UCSD-AML1 (cell line): ENCODE results near the gene MPPED1.

ENCODE experiments used
- DNase-seq: peaks from one replicate; lab custom pipeline; 2025; ENCODE audit not compliant: unreplicated experiment; lab: John Stamatoyannopoulos, UW

Gene MPPED1

DNA sequence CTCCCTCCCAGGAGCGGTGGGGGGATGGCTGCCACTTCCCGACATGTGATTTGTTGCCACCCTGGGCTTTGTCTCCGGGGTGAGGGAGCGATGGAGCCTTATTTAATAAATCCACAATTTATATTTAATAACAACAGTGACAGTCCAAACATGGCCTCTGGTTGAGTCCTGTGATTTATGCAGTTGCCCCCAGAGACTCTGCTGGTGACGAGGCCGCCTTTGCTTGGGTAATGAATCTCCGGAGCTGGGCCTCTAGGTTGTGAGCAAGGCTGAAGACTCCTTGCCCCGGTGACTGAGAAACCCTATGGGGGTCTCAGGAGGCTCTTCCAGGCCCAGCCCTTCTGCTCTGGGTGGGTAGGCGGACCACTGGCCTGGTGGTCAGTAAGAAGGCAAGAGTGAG, 16.7 kb downstream of the MPPED1 start:
- DNase-seq = no peak

DNA sequence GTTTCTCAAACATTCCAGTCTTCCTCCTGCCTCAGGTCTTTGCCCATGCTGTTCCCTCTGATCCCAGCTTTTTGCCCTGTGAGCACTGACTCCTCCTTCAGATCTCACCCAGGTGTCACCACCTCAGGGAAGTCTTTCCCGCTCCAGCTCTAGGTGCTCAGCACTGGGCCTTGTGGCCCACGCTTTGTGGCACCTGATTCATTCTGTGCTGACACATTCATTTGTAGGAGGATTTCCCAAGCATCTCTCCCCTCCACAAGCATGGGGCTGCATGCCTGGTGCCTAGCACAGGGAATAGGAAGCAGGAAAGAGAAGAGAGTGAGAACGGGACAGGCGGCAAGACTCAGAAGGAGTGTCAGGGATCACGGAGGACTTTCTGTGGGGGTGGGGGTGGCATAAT, 17.6 kb downstream of the MPPED1 start:
- no peak for DNase-seq

DNA sequence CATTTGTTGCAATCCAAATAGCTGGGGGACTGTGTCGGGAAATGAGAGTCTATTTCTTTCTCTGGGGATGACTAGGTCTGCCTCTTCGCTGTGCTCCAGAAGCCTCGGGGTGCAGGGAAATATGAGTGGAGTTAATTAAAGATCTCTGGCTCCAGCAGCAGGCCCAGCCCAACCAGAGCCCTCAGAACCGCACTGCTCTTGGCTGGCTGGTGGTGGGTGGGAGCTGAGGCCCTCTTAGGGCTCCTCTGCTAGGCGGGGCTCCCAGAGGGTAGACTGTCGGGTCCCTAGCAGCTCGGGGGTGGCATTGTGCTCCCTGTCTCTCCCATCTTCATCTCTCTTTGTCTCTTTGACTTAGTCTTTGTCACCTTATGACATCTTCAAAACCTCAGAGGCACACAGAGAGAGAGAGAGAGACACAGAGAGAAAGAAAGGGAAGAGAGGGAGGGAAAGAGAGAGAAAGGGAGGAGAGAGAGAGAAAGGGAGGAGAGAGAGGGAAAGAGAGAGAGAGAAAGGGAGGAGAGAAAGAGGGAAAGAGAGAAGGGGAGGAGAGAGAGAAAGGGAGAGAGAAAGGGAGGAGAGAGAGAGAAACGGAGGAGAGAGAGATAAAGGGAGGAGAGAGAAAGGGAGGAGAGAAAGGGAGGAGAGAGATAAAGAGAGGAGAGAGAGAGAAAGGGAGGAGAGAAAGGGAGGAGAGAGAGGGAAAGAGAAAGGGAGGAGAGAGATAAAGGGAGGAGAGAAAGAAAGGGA, 20.2 kb downstream of the MPPED1 start:
- no peak for DNase-seq

DNA sequence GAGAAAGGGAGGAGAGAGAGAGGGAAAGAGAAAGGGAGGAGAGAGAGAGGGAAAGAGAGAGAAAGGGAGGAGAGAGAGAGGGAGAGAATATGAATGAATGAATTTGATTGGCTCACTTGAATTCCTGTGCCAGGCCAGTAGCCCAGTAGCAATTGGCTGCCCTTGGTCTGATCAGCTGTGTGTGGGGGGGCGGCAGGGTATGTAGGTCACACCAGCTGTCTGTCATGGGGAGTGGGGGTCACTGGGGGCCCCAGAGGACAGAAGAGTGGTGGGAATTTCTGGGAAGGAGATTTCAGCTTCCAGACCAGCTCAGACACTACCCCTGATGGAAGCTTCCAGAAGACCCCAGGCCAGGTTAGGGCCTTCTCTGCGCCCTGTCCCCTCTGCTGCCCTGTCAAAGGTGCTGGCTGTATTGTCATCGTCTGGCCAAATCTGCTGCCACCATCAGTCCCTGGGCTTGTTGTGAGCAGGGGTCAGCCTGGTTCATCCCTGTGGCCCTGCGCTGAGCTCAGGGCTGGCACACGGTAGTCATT, 21.1 kb downstream of the MPPED1 start:
- no peak for DNase-seq

DNA sequence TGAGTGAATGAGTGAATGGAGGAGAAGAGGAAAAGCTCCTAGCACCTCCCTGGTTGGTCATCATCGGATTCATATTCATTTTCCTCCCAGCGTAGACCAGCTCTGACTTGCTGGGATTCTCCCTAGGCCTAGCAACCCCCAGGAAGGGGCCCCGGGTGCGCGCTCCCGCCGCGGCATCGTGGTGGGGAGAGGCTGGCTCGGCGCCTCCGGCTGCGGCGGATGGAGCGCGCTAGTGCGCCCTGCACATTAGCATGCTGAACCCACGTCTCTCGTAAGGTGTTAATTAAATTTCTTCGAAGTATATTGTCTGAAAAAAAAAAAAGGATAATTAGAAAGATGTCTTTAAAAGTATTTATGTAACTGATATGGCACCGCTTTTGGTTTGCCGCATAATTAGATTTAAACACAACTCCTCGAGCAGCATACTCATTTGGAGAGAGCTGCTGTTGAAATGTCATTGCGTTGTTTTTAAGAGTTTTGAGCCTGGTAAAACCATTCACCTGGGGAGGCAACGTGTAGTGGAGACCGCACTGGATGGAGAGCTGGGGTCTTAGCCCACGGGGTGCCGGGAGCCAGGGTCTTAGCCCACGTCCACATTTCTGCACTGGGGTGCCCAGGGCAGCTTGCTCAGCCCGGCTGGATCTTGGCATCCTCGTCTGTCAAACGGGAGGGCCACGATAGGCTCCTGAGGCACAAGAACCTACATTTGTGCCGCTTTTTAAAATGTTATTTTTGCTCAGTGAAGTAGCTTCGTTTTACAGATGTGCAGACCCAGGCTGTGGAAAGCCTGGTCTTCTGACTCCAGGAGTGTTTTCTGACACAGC, 21.8 kb downstream of the MPPED1 start:
- no peak for DNase-seq

DNA sequence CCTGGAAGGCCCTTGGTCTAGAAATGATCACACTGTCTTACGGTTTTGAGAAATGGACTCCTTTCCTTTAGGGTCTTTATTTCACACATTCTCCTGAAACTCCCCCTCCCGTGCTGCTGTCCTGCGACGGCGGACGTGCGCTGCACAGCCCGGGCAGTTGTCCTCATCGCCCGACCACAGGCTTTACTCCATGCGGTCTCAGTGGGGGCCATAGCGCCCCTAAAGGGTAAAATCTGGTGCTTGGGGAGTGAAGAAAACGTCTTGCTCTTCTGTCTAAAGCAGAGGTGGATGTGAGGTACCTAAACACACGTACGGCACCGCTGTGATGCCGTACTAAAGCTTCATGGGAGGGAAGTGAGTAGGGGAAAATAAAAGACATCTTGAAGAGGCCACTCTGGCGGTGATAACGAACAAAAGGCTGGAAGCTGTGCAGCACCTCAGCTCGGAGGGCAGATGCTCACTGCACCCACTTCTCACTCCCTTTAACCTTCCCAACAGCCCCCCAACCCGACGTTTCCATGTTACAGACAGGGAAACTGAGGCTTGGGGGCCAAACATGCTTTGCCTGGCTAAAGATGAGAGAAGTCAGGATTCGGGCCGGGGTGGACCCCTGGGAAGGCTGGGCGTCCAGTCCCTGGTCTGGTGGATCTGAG, 22.6 kb downstream of the MPPED1 start:
- DNase-seq = no peak

DNA sequence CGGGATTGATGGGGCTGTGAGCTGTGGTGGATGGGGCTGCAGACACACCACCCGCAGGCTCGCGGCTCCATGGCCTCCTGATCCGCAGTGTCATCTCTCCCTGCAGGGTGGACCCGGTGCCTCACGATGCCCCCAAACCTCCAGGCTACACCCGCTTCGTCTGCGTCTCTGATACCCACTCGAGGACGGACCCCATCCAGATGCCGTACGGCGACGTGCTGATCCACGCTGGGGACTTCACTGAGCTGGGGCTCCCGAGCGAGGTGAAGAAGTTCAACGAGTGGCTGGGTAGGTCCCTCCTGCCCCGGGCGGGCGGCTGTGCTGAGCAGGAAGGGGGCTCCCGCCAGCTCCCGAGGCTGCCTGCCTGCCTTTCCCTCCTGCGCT, 23.1 kb downstream of the MPPED1 start:
- no peak for DNase-seq

DNA sequence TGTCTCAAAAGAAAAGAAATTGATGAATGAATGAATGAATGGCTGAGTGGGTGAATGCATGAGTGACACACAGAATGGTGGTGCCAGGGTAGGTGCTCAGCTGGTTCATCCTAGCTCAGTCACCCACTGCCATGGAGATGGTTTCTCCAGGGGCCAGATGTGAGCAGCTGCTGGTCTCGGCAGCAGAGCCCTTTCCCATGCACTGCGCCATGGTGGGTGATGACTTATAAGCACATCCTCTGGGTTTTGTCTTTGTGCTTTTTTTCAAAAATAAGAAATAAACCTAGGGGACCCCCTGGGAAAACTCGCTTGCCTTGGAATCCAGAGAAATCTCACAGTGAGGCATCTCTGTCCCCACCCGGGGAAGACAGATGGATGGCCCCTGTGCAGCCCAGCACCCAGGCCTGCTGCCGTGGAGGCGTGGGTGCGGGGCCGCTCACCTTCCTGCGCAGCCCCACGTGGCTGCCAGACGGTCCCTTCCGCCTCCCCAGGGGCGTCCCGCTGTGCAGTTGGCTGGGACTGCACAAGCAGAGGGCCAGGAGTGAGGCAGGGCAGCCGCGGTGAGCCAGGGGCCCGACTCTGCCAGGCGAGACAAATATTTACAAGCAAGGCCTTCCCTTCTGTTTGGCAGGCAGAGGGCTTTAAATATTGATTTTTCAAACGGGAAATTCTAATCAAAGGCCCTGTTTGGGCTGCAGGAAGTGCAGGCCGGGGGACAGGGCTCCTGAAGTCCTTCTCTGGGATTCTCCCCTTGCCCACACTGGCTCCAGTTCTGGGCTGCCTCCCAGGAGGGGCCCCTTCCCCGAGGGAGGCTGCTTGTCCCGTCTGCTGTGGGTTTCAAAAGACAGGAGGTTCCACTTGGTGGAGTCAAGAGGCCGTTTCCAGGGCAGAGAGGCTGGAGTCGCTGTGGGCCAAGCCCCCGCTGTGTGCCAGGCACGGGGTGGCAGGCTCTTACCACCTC, 24.3 kb downstream of the MPPED1 start:
- no peak for DNase-seq

DNA sequence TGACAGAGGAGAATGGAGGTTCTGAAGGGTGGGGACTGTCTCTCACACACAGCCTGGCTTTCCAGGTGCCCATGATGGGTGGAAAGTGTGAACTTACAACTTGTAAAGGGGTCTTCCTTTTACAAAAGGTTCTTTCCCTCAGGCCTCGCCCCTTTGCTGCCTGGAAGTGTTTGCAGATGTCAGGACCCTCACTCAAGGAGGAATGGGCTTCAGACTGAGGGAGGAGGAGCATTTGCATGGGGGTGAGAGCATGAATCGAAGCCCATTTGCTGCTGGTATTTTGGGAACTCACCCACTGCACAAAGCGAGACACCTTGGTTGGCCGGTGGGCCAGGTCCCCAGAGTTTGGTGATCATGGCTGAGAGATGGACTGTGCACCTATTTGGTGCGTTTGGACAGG, 25.1 kb downstream of the MPPED1 start:
- no peak for DNase-seq

DNA sequence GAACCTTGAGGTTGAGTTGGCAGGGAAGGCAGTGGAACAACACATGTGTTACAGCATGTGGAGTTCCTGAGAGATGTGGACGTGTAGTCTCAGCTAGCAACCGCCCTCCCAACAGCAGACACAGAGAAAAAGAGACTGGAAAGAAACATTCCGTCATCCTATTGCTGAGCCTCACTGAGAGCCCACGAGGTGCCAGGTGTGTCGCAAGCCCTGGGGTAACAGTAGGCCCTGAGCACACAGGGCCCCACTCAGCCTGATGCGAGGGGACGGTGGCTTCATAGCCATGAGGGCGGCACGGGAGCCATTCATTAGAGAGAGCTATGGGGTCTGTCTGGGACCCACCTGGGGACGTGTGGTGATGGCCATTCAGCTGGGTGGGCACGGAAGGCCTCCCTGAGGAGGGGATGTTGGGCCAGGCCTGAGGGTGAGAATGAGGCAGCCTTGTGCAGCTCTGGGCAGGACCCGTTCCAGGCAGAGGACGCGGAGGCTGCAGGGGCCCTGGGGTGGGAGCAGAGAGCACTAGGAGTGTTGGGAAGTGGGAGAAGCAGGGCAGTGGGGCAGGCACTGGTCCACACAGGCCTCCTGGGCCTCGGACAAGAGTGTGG, 26.2 kb downstream of the MPPED1 start:
- no peak for DNase-seq

DNA sequence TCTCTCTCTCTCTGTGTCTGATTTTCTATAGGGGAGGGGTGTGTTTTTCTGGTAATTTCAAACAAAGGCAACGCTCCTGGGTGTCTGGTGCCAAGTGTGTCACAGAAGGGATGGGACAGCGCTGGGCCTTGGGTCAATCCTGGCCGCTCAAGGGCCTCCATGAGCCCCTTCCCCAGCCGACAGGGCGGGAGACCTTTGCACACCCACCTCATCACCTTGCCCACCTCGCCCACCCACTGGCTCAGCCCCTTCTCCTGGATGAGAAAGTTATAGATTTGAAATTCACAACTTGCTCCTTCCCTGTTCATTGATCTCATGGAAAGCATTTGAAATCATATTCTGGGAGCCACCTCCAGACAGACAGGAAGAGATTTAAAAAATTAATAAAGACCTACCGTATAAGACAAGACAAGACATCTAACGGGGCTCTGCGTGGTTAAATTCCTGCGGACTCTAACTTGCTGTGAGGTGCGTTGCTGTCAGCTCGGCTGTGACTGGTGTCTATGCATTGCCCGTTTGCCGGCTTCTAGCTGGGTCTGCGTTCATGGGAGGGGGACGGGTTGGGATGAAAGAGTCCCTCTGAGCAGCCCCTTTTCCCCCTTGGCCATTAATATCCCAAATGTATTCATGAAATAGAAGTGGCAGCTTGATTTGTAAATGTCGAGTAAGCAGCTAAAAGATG, 27.0 kb downstream of the MPPED1 start:
- DNase-seq = no peak

DNA sequence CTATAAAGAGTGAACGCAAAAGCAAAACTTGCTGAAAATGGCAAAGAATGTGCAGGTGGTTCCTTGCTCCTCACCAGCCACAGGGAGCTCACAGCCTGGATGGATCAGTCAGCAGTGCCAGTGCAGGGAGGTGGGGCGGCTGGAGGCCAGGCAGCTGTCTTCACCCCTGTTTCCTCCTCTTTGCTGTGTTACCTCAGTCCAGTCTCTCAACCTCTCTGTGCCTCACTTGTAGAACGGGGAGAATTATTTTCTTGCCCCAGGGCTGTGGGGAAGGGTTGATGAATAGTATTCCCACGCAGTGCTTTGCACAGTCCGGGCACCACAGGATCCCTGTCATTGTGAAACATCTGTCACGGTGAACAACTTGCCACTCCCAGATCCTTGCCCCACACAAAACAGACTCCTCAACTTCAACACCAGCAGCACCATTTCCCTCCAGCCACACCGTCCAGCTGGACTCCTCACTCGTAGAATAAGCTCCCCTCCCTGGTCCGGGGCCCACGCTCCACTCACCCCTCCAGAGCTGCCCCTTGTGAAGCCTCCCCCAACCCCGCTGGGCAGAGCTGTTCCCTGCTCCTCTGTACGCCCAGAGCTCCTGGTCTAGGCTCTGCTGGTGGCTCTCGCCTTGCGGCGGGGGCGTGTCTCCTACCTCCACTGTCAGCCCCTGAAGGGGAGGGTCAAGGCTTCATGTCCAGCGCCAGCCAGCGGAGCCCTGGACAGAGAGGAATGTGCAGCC, 27.7 kb downstream of the MPPED1 start:
- no peak for DNase-seq

DNA sequence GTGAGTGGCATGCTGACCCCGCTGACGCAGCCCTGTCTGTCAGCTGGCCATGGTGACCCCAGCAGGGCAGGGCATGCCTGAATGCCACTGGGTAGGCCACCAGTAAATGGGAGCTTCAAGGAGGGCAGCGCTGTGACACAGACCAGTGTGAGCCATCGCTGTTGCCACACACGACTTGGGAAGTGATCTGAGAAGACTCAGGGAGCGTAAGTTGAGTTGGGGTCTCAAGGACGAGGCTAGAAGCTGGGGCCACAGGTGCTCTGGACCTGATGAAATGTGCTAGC, 28.2 kb downstream of the MPPED1 start:
- DNase-seq = no peak

DNA sequence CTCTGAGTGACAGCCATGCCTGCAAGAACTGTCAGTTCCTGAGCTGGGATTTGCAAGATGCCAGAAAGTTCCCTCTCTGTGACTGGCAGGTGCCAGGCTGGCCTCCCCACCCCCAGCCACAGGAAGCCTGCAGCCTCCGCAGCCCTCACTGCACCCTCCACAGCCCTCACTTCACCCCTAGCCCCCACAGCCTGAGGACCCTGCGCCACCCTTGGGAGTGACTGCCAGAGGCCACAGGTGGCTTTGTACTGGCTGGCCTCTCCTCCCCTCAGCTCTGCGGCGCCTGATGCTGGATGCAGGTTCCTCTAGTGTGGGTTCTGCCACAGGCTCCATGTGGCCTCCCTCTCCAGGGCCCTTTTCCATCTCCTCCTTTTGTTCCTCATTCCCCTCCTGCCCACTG, 28.7 kb downstream of the MPPED1 start:
- no peak for DNase-seq

DNA sequence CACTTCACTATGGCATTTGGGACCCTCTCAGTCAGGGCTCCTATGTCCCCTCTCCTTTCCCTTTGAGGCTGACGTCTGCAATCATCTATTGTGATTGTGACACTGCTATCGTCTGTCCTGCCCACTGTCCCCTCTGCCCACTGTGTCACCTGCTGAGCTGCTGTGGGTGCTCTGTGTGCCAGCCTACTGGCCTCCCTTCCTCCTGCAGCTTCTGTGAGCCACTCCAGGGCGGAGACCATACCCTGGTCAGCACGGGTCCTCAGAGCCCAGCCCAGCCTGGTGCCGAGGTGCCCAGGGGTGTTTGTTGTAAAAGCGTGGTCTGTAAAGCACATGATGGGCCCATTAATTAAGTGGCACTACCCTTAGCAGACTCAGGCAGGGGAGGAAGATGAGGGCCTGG, 29.4 kb downstream of the MPPED1 start:
- DNase-seq = no peak

DNA sequence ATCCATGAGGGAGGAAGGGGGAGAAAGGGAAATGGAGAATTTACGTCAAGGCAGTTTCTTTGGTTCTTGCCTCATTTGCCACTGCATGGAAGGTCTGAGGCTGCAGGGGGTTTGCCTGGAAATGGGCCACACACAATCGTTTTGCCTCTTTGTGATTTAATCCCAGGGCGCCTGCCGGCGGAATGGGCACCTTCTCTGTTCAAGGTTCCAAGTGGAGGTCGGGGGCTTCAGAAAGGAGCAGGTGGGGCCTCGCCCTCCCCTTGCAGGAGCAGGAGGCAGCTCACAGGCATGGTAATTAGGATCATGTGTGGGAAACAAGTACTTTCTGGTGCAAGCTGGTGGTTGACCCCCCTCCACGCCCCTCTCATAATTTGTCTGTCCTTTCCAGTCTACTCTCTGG, 29.9 kb downstream of the MPPED1 start:
- DNase-seq = no peak

DNA sequence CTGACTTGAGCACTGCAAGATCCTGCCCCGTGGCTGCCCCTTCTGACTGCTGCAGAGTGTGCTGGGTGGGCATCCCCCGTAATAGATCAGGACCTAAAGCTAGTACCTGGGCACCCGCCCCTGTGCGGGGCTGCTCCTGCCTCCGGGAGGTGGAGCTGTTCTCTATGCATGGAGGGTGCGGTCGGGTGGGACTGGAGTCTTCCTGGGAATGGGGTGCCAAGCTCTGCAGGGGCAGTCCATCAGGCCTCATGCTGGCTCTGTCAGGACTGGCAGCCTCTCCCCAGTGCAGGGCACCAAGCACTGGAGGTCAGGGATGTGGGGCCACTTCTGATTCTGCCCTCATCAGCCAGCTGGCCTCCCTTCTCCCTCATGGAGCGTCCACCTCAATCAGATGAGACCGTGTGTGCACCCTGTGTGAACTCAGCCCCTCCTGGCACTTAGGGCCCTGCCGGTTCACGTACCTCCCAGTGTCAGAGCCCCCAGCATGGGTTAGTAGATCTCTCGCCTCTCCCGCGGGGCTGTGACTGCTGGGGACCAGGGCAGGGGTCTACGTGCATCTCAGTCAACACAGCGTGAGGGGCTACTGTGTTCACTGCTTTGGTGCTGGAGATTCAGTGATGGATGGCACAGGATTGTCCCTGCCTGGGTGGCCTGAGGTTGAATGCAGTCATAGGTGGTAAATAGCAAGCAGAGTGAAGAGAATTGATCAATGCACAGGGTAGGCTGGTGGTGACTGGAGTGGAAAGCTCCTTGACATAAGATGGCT, 30.8 kb downstream of the MPPED1 start:
- DNase-seq = no peak

DNA sequence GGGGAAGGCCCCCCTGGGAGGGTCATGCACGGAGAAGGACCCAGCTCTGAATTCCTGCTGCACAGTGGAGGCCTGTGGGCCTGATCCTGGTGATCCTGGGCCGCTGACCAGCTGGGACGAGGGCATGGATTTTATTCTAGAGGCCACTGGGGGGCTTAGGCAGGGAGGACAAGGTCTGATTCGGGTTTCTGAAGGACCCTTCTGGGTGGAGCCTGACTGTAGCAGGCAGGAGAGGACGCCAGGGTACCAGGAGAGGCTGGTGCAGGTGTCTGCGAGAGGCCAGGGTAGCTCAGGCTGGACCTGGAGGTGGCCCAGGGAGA, 31.3 kb downstream of the MPPED1 start:
- no peak for DNase-seq
